SK-N-SH treated with all-trans-retinoic acid at 6 μM for 48 hours (cell line): ENCODE measurements around the gene SKOR1.
A peak's percentile ranks its signal among the peaks of the same experiment; 100 is the strongest.

ENCODE experiments used
- ATAC-seq: fragments of 200-7000 bp; cut with Tn5 transposase; 3 replicates; pipeline ENCODE4 v1.9.1; 2020; ENCODE audit warnings: mild to moderate bottlenecking, moderate library complexity
- BACH2 ChIP-seq: fragments of 250-450 bp; sonication (Bioruptor Pico); IDR thresholded peaks from 2 replicates; pipeline ENCODE4 v1.9.0; 2021; ENCODE audit warnings: mild to moderate bottlenecking, borderline replicate concordance
- CSDC2 ChIP-seq: fragments of 250-450 bp; sonication (Bioruptor Pico); IDR thresholded peaks from 2 replicates; pipeline ENCODE4 v1.5.0; 2020; ENCODE audit warnings: mild to moderate bottlenecking, moderate library complexity
- ESRRG ChIP-seq: fragments of 250-450 bp; sonication (Bioruptor Pico); IDR thresholded peaks from 2 replicates; pipeline ENCODE4 v1.6.1; 2021; ENCODE audit warnings: mild to moderate bottlenecking
- GLIS3 ChIP-seq: fragments of 250-450 bp; sonication (Bioruptor Pico); IDR thresholded peaks from 2 replicates; pipeline ENCODE4 v1.5.0; 2020; ENCODE audit warnings: mild to moderate bottlenecking, moderate library complexity
- ISL1 ChIP-seq: fragments of 250-450 bp; sonication (Bioruptor Pico); IDR thresholded peaks from 2 replicates; pipeline ENCODE4 v2.1.2; 2022; ENCODE audit warnings: mild to moderate bottlenecking, moderate library complexity
- POU6F1 ChIP-seq: fragments of 250-450 bp; sonication (Bioruptor Pico); IDR thresholded peaks from 2 replicates; pipeline ENCODE4 v1.8.0; 2021; ENCODE audit warnings: low read depth, mild to moderate bottlenecking, moderate library complexity, borderline replicate concordance
- PPARA ChIP-seq: fragments of 250-450 bp; sonication (Bioruptor Pico); IDR thresholded peaks from 2 replicates; pipeline ENCODE4 v1.5.0; 2020; ENCODE audit warnings: mild to moderate bottlenecking, borderline replicate concordance
- RARB ChIP-seq: fragments of 250-450 bp; sonication (Bioruptor Pico); IDR thresholded peaks from 2 replicates; pipeline ENCODE4 v1.8.0; 2021; ENCODE audit warnings: mild to moderate bottlenecking, moderate library complexity
- SNAI2 ChIP-seq: fragments of 250-450 bp; sonication (Bioruptor Pico); IDR thresholded peaks from 2 replicates; pipeline ENCODE4 v1.5.0; 2020; ENCODE audit warnings: mild to moderate bottlenecking, moderate library complexity
- TOX ChIP-seq: fragments of 250-450 bp; sonication (Bioruptor Pico); IDR thresholded peaks from 2 replicates; pipeline ENCODE4 v1.8.0; 2021; ENCODE audit warnings: mild to moderate bottlenecking, moderate library complexity, borderline replicate concordance
- TSHZ2 ChIP-seq: fragments of 250-450 bp; sonication (Bioruptor Pico); IDR thresholded peaks from 2 replicates; pipeline ENCODE4 v1.5.0; 2020; ENCODE audit warnings: mild to moderate bottlenecking, moderate library complexity
- ZC3H10 ChIP-seq: fragments of 250-450 bp; sonication (Bioruptor Pico); IDR thresholded peaks from 2 replicates; pipeline ENCODE4 v1.5.1; 2021; ENCODE audit warnings: mild to moderate bottlenecking, moderate library complexity
- ZFP3 ChIP-seq: fragments of 250-450 bp; sonication (Bioruptor Pico); IDR thresholded peaks from 2 replicates; pipeline ENCODE4 v1.5.0; 2020; ENCODE audit warnings: mild to moderate bottlenecking, moderate library complexity
- ZNF565 ChIP-seq: fragments of 450-650 bp; formaldehyde crosslinking; conservative IDR thresholded peaks from 2 replicates; pipeline ENCODE4 v1.5.0; 2020; ENCODE audit warnings: low read depth, mild to moderate bottlenecking, moderate library complexity
- ZNF70 ChIP-seq: fragments of 450-650 bp; formaldehyde crosslinking; IDR thresholded peaks from 2 replicates; pipeline ENCODE4 v1.5.0; 2020; ENCODE audit warnings: mild to moderate bottlenecking, moderate library complexity
- ZNF8 ChIP-seq: fragments of 450-650 bp; formaldehyde crosslinking; IDR thresholded peaks from 2 replicates; pipeline ENCODE4 v1.5.0; 2020; ENCODE audit warnings: mild to moderate bottlenecking, moderate library complexity
- TF ChIP-seq, protein P1 (sequence below): fragments of 250-450 bp; sonication (Bioruptor Pico); IDR thresholded peaks from 2 replicates; pipeline ENCODE4 v1.8.0; 2020; ENCODE audit warnings: mild to moderate bottlenecking, moderate library complexity, borderline replicate concordance

The SKOR1 gene

GRCh38 chr15:67821784-67822440, 3.4 kb upstream of the SKOR1 start:
- ATAC-seq: no peak
- TF ChIP-seq POU6F1 (no peak), ZNF8 (CRISPR knock-in tag) (no peak)

GRCh38 chr15:67822537-67823313, 2.6 kb upstream of the SKOR1 start:
- ATAC-seq: no peak
- no peak for TF ChIP-seq ZFP3 (CRISPR knock-in tag)
- TF ChIP-seq GLIS3 (CRISPR knock-in tag): no peak
- no peak for TF ChIP-seq SNAI2
- TF ChIP-seq CSDC2: no peak
- TF ChIP-seq ZC3H10 (CRISPR knock-in tag): no peak
- no peak for TF ChIP-seq ESRRG (CRISPR knock-in tag)
- no peak for TF ChIP-seq POU6F1
- TF ChIP-seq ZNF70 (CRISPR knock-in tag): no peak

GRCh38 chr15:67823314-67824196, 1.8 kb upstream of the SKOR1 start:
- TF ChIP-seq ISL1 (no peak), BACH2 (CRISPR knock-in tag) (no peak), TSHZ2 (no peak), RARB (no peak), POU6F1 (no peak), ZC3H10 (CRISPR knock-in tag) (no peak), ZNF70 (CRISPR knock-in tag) (no peak), ESRRG (CRISPR knock-in tag) (no peak), TOX (no peak), ZNF565 (CRISPR knock-in tag) (no peak), CSDC2 (no peak), ZFP3 (CRISPR knock-in tag) (no peak), PPARA (CRISPR knock-in tag) (no peak)
- TF ChIP-seq, protein P1, sequence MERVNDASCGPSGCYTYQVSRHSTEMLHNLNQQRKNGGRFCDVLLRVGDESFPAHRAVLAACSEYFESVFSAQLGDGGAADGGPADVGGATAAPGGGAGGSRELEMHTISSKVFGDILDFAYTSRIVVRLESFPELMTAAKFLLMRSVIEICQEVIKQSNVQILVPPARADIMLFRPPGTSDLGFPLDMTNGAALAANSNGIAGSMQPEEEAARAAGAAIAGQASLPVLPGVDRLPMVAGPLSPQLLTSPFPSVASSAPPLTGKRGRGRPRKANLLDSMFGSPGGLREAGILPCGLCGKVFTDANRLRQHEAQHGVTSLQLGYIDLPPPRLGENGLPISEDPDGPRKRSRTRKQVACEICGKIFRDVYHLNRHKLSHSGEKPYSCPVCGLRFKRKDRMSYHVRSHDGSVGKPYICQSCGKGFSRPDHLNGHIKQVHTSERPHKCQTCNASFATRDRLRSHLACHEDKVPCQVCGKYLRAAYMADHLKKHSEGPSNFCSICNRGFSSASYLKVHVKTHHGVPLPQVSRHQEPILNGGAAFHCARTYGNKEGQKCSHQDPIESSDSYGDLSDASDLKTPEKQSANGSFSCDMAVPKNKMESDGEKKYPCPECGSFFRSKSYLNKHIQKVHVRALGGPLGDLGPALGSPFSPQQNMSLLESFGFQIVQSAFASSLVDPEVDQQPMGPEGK (CRISPR knock-in tag): no peak
- peak; percentile 69 for ATAC-seq
